Small intestine (tissue), 7 donors: ENCODE results near the gene TBC1D14. TPM values are rescaled to one million over a fixed set of nuclear protein-coding genes. Genes with fewer than 3 reads are reported as not detected.

Experiments used
- DNase-seq, 2 donors: peaks; one replicate each; pipeline versions ENCODE4 v3.0.0 to v3.0.0-alpha.2; 2013
- FAIRE-seq: peaks from 2 replicates; lab custom pipeline; 2012; peaks lifted over from hg19 to GRCh38; lab: Jason Lieb, UNC
- H3K27ac ChIP-seq, 3 donors: one replicate each; pipeline ENCODE4 v1.5.1; 2013; ENCODE audit warnings: low read length in 2 of 3, mild to moderate bottlenecking in 2 of 3, control low read depth in 1 of 3, inconsistent platforms in 1 of 3, low read depth in 1 of 3, moderate library complexity in 1 of 3
- H3K27me3 ChIP-seq, 3 donors: one replicate each; pipeline ENCODE4 v1.6.1; 2013; ENCODE audit warnings: low read length in 3 of 3, inconsistent platforms in 1 of 3; ENCODE audit not compliant: control insufficient read depth in 3 of 3, insufficient read depth in 3 of 3
- H3K36me3 ChIP-seq, 3 donors: one replicate each; pipeline ENCODE4 v1.6.1; 2013; ENCODE audit warnings: low read length in 3 of 3, inconsistent platforms in 1 of 3, low read depth in 1 of 3, mild to moderate bottlenecking in 1 of 3, moderate library complexity in 1 of 3; ENCODE audit not compliant: control insufficient read depth in 3 of 3, insufficient read depth in 2 of 3
- H3K4me1 ChIP-seq, 3 donors: one replicate each; pipeline ENCODE4 v1.6.1; 2013; ENCODE audit warnings: low read length in 2 of 3, inconsistent platforms in 1 of 3, low read depth in 1 of 3, mild to moderate bottlenecking in 1 of 3, moderate library complexity in 1 of 3; ENCODE audit not compliant: control insufficient read depth in 3 of 3, insufficient read depth in 2 of 3
- H3K4me3 ChIP-seq, 3 donors: one replicate each; pipeline ENCODE4 v1.5.1; 2013; ENCODE audit warnings: low read length in 3 of 3, control low read depth in 1 of 3, inconsistent platforms in 1 of 3, low read depth in 1 of 3, mild to moderate bottlenecking in 1 of 3, moderate library complexity in 1 of 3
- H3K9me3 ChIP-seq, 2 donors: one replicate each; pipeline ENCODE4 v1.6.1; 2013; ENCODE audit warnings: low read depth in 1 of 2, low read length in 1 of 2; ENCODE audit not compliant: control insufficient read depth in 2 of 2, insufficient read depth in 1 of 2
- WGBS, 3 donors: extraction: QIAGEN DNeasy Blood & Tissue Kit; methylation state at CpG; one replicate each; pipeline ENCODE4 v1.1.7; 2013; 5-methylcytosine and 5-hydroxymethylcytosine counted together
- polyA plus RNA-seq, 4 donors: library from polyadenylated mRNA; stranded (reverse) in 3 of 4; unstranded in 1 of 4; fragments of 200-250 nt in 3 of 4; fragments of 120-200 nt in 1 of 4; gene quantifications; one replicate each; pipeline versions ENCODE4 v1.2.1 to v1.2.3, GENCODE V29; 2013
- donor health status: healthy with polysubstance abuse.
- donor health status: control.
- donor health status: control.
- donor health status: Bipolar disorder and iron deficiency.
- donor health status: healthy.

TBC1D14 gene
- polyA plus RNA-seq, 4 donors, result 16.8 to 57.8 (median 25.2) TPM

DNA sequence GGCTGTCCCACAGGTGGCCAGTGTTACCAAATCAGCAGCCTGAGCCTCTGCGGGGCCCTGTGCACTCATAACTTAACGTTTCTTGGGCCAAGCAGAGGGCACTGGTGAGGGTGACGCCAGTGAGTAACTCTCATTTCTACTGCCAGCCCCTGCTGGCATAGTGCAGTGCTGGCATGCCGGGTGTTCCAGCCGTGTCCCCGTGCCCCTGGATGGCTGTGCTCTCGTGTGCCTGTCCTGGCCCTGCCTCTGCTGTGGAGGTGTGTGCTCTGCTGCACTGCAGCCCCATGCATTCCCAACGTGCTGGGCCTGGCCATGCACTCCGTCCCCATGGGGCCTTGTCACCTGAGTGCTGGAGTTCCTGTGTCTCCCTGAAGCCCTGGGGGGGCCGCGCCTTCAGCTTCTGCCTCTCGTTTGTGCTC is 14.7 kb downstream of the TBC1D14 start:
- Histone ChIP-seq H3K9me3 (no peaks in the 10 kb centered on the region), H3K27ac (peak overlapping the region in 1 of 3 donors; percentile 80), H3K27me3 (no peaks in the 10 kb centered on the region), H3K4me1 (peaks cover 0 to 35% (median 10%) of the 10 kb centered on the region in 3 donors), H3K4me3 (no peak overlapping the region), H3K36me3 (peaks cover 8 to 62% (median 10%) of the 10 kb centered on the region in 3 donors)
- FAIRE-seq, result no peak
- DNase-seq, result no peak
- 87 to 90% (median 89%) methylated on average over 12 of the region's 12 CpGs for WGBS, 3 donors

DNA sequence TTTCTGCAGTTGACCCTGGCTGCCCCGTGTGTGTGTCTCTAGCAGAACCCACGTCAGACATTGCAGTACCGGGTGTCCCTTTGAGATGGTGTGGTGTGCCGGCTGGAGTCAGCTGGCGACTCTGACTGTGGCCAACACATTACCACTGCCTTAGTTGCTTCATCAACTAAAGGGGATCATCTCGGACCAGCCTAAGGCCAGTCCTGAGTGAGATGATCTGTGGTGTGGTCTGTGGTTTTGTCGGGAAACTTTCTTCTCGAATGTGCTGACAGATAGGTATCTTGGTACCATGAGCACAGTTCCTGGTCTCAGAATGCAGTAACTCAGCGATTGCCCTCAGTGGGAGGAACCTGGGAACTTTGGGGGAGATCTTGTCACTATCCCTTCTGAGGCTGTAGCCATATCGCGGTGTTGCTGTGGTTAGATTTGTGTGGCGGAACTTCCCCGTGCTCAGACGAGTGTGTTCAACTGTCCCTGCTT is 15.8 kb downstream of the TBC1D14 start:
- H3K27ac ChIP-seq, result peak overlapping the region in 1 of 3 donors; percentile 80
- WGBS, 3 donors, result 70 to 91% (median 80%) methylated on average over 14 of the region's 14 CpGs
- DNase-seq, result no peak
- peaks cover 3 to 39% (median 10%) of the 10 kb centered on the region in 3 donors for H3K4me1 ChIP-seq
- H3K36me3 ChIP-seq, result peaks cover 8 to 62% (median 10%) of the 10 kb centered on the region in 3 donors
- H3K27me3 ChIP-seq, result no peaks in the 10 kb centered on the region
- no peaks in the 10 kb centered on the region for H3K9me3 ChIP-seq
- H3K4me3 ChIP-seq, result no peak overlapping the region
- no peak for FAIRE-seq

DNA sequence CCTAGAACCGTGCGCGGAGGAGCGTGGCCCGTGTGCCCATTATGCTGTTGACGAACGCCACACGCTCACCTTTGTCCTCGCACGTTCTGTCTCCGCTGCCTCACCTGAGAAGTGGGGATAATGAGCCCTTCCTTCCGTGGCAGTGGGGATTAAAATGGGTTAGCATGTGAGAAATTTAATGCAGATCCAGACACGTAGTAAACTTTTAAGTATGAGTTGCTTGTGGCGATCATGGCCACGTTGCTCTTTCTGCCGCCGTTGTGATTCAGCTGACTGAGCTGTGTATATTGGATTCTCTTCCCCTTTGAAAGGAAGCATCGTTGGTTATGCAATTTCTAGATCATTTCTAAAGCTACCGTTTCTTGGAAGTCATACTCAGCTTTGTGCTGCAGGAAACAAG is 16.5 kb downstream of the TBC1D14 start:
- Histone ChIP-seq H3K27ac (peak overlapping the region in 2 of 3 donors; percentile 79 to 80), H3K27me3 (no peaks in the 10 kb centered on the region), H3K9me3 (no peaks in the 10 kb centered on the region), H3K36me3 (peaks cover 8 to 63% (median 10%) of the 10 kb centered on the region in 3 donors), H3K4me1 (peaks cover 3 to 44% (median 10%) of the 10 kb centered on the region in 3 donors), H3K4me3 (no peak overlapping the region)
- FAIRE-seq (no peak), DNase-seq (no peak)
- WGBS, 3 donors, result 87 to 88% (median 87%) methylated on average over 19 of the region's 19 CpGs

DNA sequence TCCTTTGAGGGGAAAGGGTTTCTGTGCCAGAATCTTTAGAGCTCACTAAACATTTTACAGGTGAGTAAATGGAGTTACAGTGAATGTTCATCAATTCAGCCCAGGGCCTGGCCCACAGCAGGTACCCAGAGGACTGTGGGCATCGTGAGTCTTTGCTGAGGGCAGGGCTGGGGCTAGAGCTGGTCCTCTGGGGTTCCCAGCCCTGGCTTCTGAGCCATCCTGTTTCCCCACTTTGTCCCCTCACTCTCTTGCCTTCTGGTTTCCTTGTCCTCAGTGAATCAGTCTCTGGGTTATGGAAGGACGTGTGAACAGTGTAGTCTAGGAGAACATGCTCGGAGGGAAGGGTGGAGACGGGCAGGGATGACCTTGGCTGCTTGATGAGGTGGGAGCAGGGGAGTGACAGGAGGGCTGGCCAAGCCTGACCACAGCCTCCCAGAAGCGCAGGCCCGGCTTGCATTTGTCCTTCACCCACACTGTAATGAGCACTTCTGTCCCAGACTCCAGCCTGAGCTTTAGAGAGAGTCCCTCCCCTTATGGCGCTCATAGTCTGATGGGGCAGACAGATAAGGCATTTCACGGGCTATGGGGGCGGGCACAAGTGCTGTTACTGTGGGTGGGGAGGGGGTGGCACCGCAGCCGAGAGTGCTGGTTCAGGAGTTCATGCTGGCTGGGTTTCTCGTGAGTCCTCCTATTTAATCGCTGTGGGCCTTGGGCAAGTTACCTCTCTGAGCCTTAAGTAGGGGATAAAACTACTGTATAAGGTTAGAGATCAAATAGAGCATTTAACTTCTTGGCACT is 17.3 kb downstream of the TBC1D14 start:
- Histone ChIP-seq H3K4me1 (peaks cover 3 to 51% (median 10%) of the 10 kb centered on the region in 3 donors), H3K4me3 (no peak overlapping the region), H3K9me3 (no peaks in the 10 kb centered on the region), H3K36me3 (peaks cover 8 to 66% (median 10%) of the 10 kb centered on the region in 3 donors), H3K27ac (peak overlapping the region; percentile 50 to 88 (median 79)), H3K27me3 (no peaks in the 10 kb centered on the region)
- no peak for FAIRE-seq
- DNase-seq, result peak; percentile 91 to 95
- WGBS, 3 donors, result 20 to 44% (median 32%) methylated on average over 13 of the region's 13 CpGs

DNA sequence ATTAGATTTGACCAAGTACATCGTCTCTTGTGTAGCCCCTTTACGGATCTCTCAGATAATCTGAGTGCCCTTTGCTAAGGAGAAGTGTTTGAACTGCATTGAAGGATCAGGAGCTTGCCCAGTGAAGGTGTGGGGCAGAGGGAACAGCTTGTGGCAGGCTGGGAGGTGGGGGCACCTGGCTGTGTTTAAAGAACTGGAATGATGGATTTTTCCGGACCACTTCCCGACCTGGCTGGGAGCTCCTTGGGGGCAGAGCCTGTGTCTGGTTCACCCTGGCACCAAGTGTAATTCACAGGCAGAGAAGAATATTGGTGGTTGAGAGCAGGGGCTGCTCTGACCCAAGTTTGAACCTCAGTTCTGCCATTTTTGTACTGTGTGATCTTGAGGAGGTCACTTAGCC is 18.5 kb downstream of the TBC1D14 start:
- no peaks in the 10 kb centered on the region for H3K27me3 ChIP-seq
- H3K27ac ChIP-seq, result peak overlapping the region in 1 of 3 donors; percentile 79
- FAIRE-seq (no peak), DNase-seq (no peak)
- peaks cover 3 to 51% (median 10%) of the 10 kb centered on the region in 3 donors for H3K4me1 ChIP-seq
- H3K4me3 ChIP-seq, result no peak overlapping the region
- H3K9me3 ChIP-seq, result no peaks in the 10 kb centered on the region
- WGBS, 3 donors, result 67 to 90% (median 77%) methylated on average over 4 of the region's 4 CpGs
- H3K36me3 ChIP-seq, result peaks cover 8 to 65% (median 10%) of the 10 kb centered on the region in 3 donors

DNA sequence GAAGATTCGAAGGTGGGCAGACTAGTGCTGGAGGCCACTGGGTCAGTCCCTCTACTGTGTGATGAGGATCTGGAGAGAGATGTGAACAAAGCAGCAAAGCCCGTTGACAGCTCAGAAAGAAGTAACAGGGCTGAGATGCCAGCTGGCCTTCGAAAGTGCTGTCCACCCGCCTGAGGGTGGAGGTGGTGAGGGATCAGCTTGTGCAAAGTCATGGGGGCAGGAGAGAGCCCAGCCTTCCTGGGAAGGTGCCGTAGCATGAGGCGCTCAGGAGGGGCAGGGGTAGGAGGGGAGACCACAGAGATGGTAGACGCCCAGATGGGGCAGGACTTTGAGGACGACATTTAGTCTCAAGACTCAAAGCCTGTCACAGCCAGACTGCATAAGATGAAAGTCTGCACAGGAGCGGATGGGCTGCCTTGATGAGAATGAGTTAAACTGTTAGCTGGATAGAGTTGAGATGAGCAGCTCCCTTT is 19.7 kb downstream of the TBC1D14 start:
- Histone ChIP-seq H3K4me1 (peaks cover 3 to 58% (median 10%) of the 10 kb centered on the region in 3 donors), H3K27me3 (no peaks in the 10 kb centered on the region), H3K4me3 (no peak overlapping the region), H3K36me3 (peaks cover 2 to 64% (median 4%) of the 10 kb centered on the region in 3 donors), H3K27ac (peak overlapping the region in 2 of 3 donors; percentile 64 to 79), H3K9me3 (no peaks in the 10 kb centered on the region)
- WGBS, 3 donors, result 11 to 58% (median 45%) methylated on average over 9 of the region's 9 CpGs
- FAIRE-seq, result no peak
- no peak for DNase-seq

DNA sequence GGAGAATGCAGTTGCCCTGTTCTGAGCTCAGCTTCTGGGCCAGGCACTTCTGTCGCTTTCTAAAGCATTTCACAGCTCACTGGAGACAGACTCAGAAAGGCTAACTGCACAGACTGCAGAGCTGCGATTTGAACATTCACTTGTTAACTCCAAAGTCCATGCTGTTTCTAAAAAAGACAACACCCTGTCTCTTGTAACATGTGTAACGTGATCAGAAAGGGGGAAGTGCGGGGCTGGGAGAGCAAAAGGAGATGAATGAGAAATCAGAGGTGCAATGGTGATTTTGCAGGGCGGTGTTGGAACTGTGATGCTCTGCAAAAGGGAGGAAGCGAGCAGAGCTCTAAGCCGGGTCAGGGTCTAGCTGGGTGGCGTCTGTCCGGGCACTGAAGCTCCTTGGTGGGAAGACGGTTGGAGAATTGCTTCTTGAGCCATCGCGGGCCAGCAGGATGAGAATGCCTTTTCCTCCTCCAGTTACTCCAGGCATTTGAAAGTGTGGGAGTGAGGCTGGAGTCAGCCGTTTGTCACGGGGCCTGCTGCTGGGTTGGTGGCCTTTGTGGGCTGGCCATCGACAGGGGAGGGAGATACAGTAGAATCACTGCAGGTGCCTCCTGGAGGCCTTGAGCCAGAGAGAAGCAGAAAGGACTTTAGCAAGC is 20.3 kb downstream of the TBC1D14 start:
- peak overlapping the region in 2 of 3 donors; percentile 64 to 79 for H3K27ac ChIP-seq
- no peaks in the 10 kb centered on the region for H3K9me3 ChIP-seq
- peaks cover 3 to 64% (median 10%) of the 10 kb centered on the region in 3 donors for H3K4me1 ChIP-seq
- WGBS, 3 donors, result 20 to 56% (median 42%) methylated on average over 15 of the region's 15 CpGs
- DNase-seq (peak; percentile 82 to 86), FAIRE-seq (no peak)
- H3K4me3 ChIP-seq, result no peak overlapping the region
- peaks cover 0 to 58% (median under 1%) of the 10 kb centered on the region in 3 donors for H3K36me3 ChIP-seq
- no peaks in the 10 kb centered on the region for H3K27me3 ChIP-seq

DNA sequence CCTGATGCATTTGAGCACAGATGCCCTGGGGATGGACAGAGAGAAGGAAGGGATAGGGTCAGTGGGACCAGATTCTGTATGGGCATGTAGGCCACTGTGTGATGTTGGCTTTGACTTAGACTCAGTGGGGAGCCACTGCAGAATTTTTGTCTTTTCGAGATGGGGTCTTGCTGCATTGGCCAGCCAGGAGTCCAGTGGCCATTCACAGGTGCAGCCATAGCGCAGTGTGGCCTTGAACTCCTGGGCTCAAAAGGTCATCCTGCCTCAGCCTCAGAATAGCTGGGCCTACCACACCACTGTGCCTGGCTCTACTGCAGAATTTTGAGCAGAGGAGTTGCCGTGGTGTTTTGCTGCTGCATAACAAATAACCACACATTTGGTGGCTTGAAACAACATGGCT is 22.8 kb downstream of the TBC1D14 start:
- Histone ChIP-seq H3K27me3 (no peaks in the 10 kb centered on the region), H3K9me3 (no peaks in the 10 kb centered on the region), H3K27ac (no peak overlapping the region), H3K36me3 (peaks cover 0 to 48% (median 0%) of the 10 kb centered on the region in 3 donors), H3K4me3 (no peak overlapping the region), H3K4me1 (peaks cover 3 to 74% (median 6%) of the 10 kb centered on the region in 3 donors)
- 95 to 98% (median 98%) methylated on average over 3 of the region's 3 CpGs for WGBS, 3 donors
- no peak for FAIRE-seq
- no peak for DNase-seq
